Renal cortical epithelial cell (primary cell): ENCODE results near the gene IPO9. TPM values are rescaled to one million over a fixed set of nuclear protein-coding genes. Genes with fewer than 3 reads are reported as not detected.
"Not testable (repeated sequence)": the region's sequence is repeated elsewhere in the genome, so short reads cannot be mapped to it uniquely, and the experiment has no call there.

Experiments used
- DNase-seq: peaks from one replicate; pipeline ENCODE4 v3.0.0-alpha.2; 2011; ENCODE audit warnings: low read depth
- total RNA-seq: library from RNA; depleted of rRNA; stranded (reverse); fragments of >200 nt; gene quantifications from 2 replicates; pipeline ENCODE4 v1.2.3, GENCODE V29; 2014

IPO9 gene
- total RNA-seq, 1 donor from 2014 or later: 31.5 TPM

GRCh38 chr1:201848230-201848629 is 19.3 kb downstream of the IPO9 start:
- no peak for DNase-seq

GRCh38 chr1:201849372-201850052 is 20.6 kb downstream of the IPO9 start:
- no peak for DNase-seq

- DNase-seq: peak; percentile 82
Measured at GRCh38 chr1:201850053-201850397, 21.1 kb downstream of the IPO9 start.

GRCh38 chr1:201851949-201852348 is 23.0 kb downstream of the IPO9 start:
- DNase-seq: no peak

GRCh38 chr1:201856722-201857121 is 27.8 kb downstream of the IPO9 start:
- DNase-seq: not testable (repeated sequence)

GRCh38 chr1:201859424-201859823 is 30.5 kb downstream of the IPO9 start:
- no peak for DNase-seq

- no peak for DNase-seq
Measured at GRCh38 chr1:201861448-201861847, 32.5 kb downstream of the IPO9 start.

GRCh38 chr1:201870397-201870796 is 41.4 kb downstream of the IPO9 start:
- no peak for DNase-seq

GRCh38 chr1:201874672-201875071 is 45.7 kb downstream of the IPO9 start:
- no peak for DNase-seq

GRCh38 chr1:201876148-201876818 is 47.3 kb downstream of the IPO9 start:
- DNase-seq: no peak

- peak; percentile 68 for DNase-seq
Measured at GRCh38 chr1:201877877-201878401, 49.0 kb downstream of the IPO9 start.

GRCh38 chr1:201880928-201881571 is 52.1 kb downstream of the IPO9 start:
- DNase-seq: no peak

GRCh38 chr1:201881617-201882016 is 52.7 kb downstream of the IPO9 start:
- DNase-seq: no peak

GRCh38 chr1:201882665-201883132 is 53.7 kb downstream of the IPO9 start:
- DNase-seq: peak; percentile 62

- no peak for DNase-seq
Measured at GRCh38 chr1:201883266-201883665, 54.3 kb downstream of the IPO9 start.

GRCh38 chr1:201883786-201884185 is 54.8 kb downstream of the IPO9 start:
- DNase-seq: no peak

- DNase-seq: no peak
Measured at GRCh38 chr1:201884425-201884824, 55.5 kb downstream of the IPO9 start.

- DNase-seq: peak; percentile 51
Measured at GRCh38 chr1:201885531-201886075, 56.6 kb downstream of the IPO9 start.

GRCh38 chr1:201886103-201886885 is 57.3 kb downstream of the IPO9 start:
- DNase-seq: no peak

GRCh38 chr1:201887116-201887866 is 58.3 kb downstream of the IPO9 start:
- DNase-seq: no peak
